HL-60 (cell line): ENCODE measurements around the gene ST6GALNAC6.

Experiments used
- DNase-seq, 2 experiments: peaks; one replicate each; pipeline ENCODE4 v3.0.0-alpha.2; 2010 to 2020; ENCODE audit warnings: low read depth in 1 of 2, low spot score in 1 of 2
- H3K27ac ChIP-seq: fragments of 250-450 bp; sonication (Bioruptor Pico); replicated peaks from 2 replicates; pipeline ENCODE4 v1.5.1; 2020; ENCODE audit warnings: mild to moderate bottlenecking, moderate library complexity
- H3K27me3 ChIP-seq: fragments of 250-450 bp; sonication (Bioruptor Pico); 2 replicates; pipeline ENCODE4 v1.5.1; 2021; ENCODE audit warnings: mild to moderate bottlenecking, moderate library complexity; ENCODE audit not compliant: insufficient read depth, poor library complexity, severe bottlenecking
- H3K4me3 ChIP-seq: replicated peaks from 2 replicates; pipeline ENCODE4 v1.5.1; 2011; ENCODE audit warnings: mild to moderate bottlenecking, control low read depth, low read length; ENCODE audit not compliant: insufficient read depth
- CTCF ChIP-seq: IDR thresholded peaks from one replicate; pipeline ENCODE4 v1.5.1; 2011; ENCODE audit warnings: low read length, control low read depth, inconsistent platforms; ENCODE audit not compliant: insufficient read depth
- GABPA ChIP-seq: IDR thresholded peaks from 2 replicates; pipeline ENCODE4 v1.6.1; 2012; ENCODE audit warnings: low read depth
- POLR2AphosphoS5 ChIP-seq: IDR thresholded peaks from 2 replicates; pipeline ENCODE4 v1.6.1; 2012; ENCODE audit warnings: low read depth
- REST ChIP-seq: IDR thresholded peaks from 2 replicates; pipeline ENCODE4 v1.6.1; 2012; ENCODE audit warnings: low read depth; ENCODE audit not compliant: insufficient replicate concordance
- SPI1 ChIP-seq: IDR thresholded peaks from 2 replicates; pipeline ENCODE4 v1.6.1; 2012; ENCODE audit warnings: low read depth, mild to moderate bottlenecking, borderline replicate concordance

The ST6GALNAC6 gene

GRCh38 chr9:127867356-127868277, 31.8 kb downstream of the ST6GALNAC6 start:
- Histone ChIP-seq H3K27me3 (no peaks in the 10 kb centered on the region), H3K27ac (no peak overlapping the region; the same call in 1 of the 2 replicates), H3K4me3 (no peak overlapping the region)
- no peak for DNase-seq
- no peak for TF ChIP-seq POLR2AphosphoS5
- no peak for TF ChIP-seq CTCF

GRCh38 chr9:127866535-127866934, 32.9 kb downstream of the ST6GALNAC6 start:
- TF ChIP-seq GABPA (no peak), SPI1 (no peak), CTCF (no peak), REST (no peak), POLR2AphosphoS5 (no peak)
- no peak for DNase-seq
- no peaks in the 10 kb centered on the region for H3K27me3 ChIP-seq
- H3K27ac ChIP-seq, result no peak overlapping the region
- H3K4me3 ChIP-seq, result no peak overlapping the region

- Histone ChIP-seq H3K27me3 (no peaks in the 10 kb centered on the region), H3K27ac (peak overlapping the region; percentile 95; the same call in 1 of the 2 replicates), H3K4me3 (no peak overlapping the region)
- DNase-seq, result no peak
- TF ChIP-seq SPI1, result no peak
- TF ChIP-seq GABPA, result no peak
- TF ChIP-seq REST, result no peak
- TF ChIP-seq CTCF, result no peak
- no peak for TF ChIP-seq POLR2AphosphoS5
Measured at GRCh38 chr9:127865645-127866464, 33.5 kb downstream of the ST6GALNAC6 start.
